HEK293 (cell line): ENCODE results near the gene PRM3.

Experiments
- CTCF ChIA-PET: fragments of 350-600 bp; formaldehyde crosslinking; extraction: SDS; loops from one replicate; lab custom pipeline; 2021; ENCODE audit warnings: antibody characterized with exemption; lab: Yijun Ruan, JAX
- POLR2A ChIA-PET: fragments of 300-600 bp; formaldehyde crosslinking; extraction: SDS; loops from one replicate; lab custom pipeline; 2020; ENCODE audit warnings: antibody characterized with exemption, inconsistent platforms; lab: Yijun Ruan, JAX
- H3K27ac ChIP-seq: fragments of 200-500 bp; sonication (Bioruptor generic); 2 replicates; pipeline ENCODE4 v1.5.1; 2014; ENCODE audit warnings: low read depth, low read length, control low read depth, inconsistent platforms; ENCODE audit errors: extremely low read depth
- H3K36me3 ChIP-seq, 2 experiments: fragments of 200-500 bp in 1 of 2; sonication (Bioruptor generic) in 1 of 2; 1 replicate in 1 of 2; 2 replicates in 1 of 2; pipeline ENCODE4 v1.5.1; 2014 to 2017; ENCODE audit warnings: inconsistent platforms in 2 of 2, low read length in 2 of 2; ENCODE audit not compliant: control insufficient read depth in 2 of 2, insufficient read depth in 1 of 2
- H3K4me1 ChIP-seq: fragments of 200-500 bp; sonication (Bioruptor generic); 2 replicates; pipeline ENCODE4 v1.5.1; 2014; ENCODE audit warnings: mild to moderate bottlenecking, low read length, inconsistent platforms; ENCODE audit not compliant: control insufficient read depth, insufficient read depth
- H3K4me3 ChIP-seq: 2 replicates; pipeline ENCODE4 v1.5.1; 2011; ENCODE audit warnings: low read depth, mild to moderate bottlenecking, control low read depth, low read length, moderate library complexity
- H3K9me3 ChIP-seq: fragments of 200-500 bp; sonication (Bioruptor generic); 2 replicates; pipeline ENCODE4 v1.5.1; 2014; ENCODE audit warnings: low read depth, low read length, inconsistent platforms; ENCODE audit not compliant: control insufficient read depth, insufficient read depth
- BCL11B ChIP-seq: fragments of 450-650 bp; formaldehyde crosslinking; IDR thresholded peaks from 2 replicates; pipeline ENCODE4 v1.5.1; 2016; ENCODE audit warnings: low read depth, missing biosample characterization, missing genetic modification characterization
- EGR2 ChIP-seq: fragments of 450-650 bp; formaldehyde crosslinking; IDR thresholded peaks from 2 replicates; pipeline ENCODE4 v1.5.1; 2016; ENCODE audit warnings: low read depth, missing biosample characterization, missing genetic modification characterization
- ELK4 ChIP-seq: IDR thresholded peaks from 2 replicates; pipeline ENCODE4 v1.6.1; 2011; ENCODE audit warnings: mild to moderate bottlenecking, low read depth, low read length, borderline replicate concordance
- GLIS1 ChIP-seq: fragments of 450-650 bp; formaldehyde crosslinking; IDR thresholded peaks from 2 replicates; pipeline ENCODE4 v1.5.1; 2016; ENCODE audit warnings: missing biosample characterization, missing genetic modification characterization
- KLF1 ChIP-seq: fragments of 450-650 bp; formaldehyde crosslinking; IDR thresholded peaks from 2 replicates; pipeline ENCODE4 v1.5.1; 2016; ENCODE audit warnings: missing biosample characterization, missing genetic modification characterization
- KLF17 ChIP-seq: fragments of 450-650 bp; formaldehyde crosslinking; IDR thresholded peaks from 2 replicates; pipeline ENCODE4 v1.5.1; 2016; ENCODE audit warnings: missing biosample characterization, missing genetic modification characterization
- KLF8 ChIP-seq: fragments of 450-650 bp; formaldehyde crosslinking; IDR thresholded peaks from 2 replicates; pipeline ENCODE4 v1.5.1; 2016; ENCODE audit warnings: missing biosample characterization, missing genetic modification characterization
- KLF9 ChIP-seq: fragments of 450-650 bp; formaldehyde crosslinking; IDR thresholded peaks from 2 replicates; pipeline ENCODE4 v1.5.1; 2016; ENCODE audit warnings: missing biosample characterization, missing genetic modification characterization, low read depth
- MYNN ChIP-seq: fragments of 450-650 bp; formaldehyde crosslinking; IDR thresholded peaks from 2 replicates; pipeline ENCODE4 v1.5.1; 2016; ENCODE audit warnings: missing biosample characterization, missing genetic modification characterization, borderline replicate concordance
- OSR2 ChIP-seq: fragments of 450-650 bp; formaldehyde crosslinking; IDR thresholded peaks from 2 replicates; pipeline ENCODE4 v1.5.1; 2016; ENCODE audit warnings: missing biosample characterization, missing genetic modification characterization
- SP2 ChIP-seq: fragments of 450-650 bp; formaldehyde crosslinking; IDR thresholded peaks from 2 replicates; pipeline ENCODE4 v1.5.1; 2016; ENCODE audit warnings: missing biosample characterization, missing genetic modification characterization
- ZBTB1 ChIP-seq: fragments of 450-650 bp; formaldehyde crosslinking; IDR thresholded peaks from 2 replicates; pipeline ENCODE4 v1.5.1; 2016; ENCODE audit warnings: missing biosample characterization, missing genetic modification characterization
- ZBTB6 ChIP-seq: fragments of 450-650 bp; formaldehyde crosslinking; IDR thresholded peaks from 2 replicates; pipeline ENCODE4 v1.5.1; 2017; ENCODE audit warnings: missing biosample characterization, missing genetic modification characterization
- ZNF138 ChIP-seq: fragments of 450-650 bp; formaldehyde crosslinking; IDR thresholded peaks from 2 replicates; pipeline ENCODE4 v1.5.1; 2016; ENCODE audit warnings: missing biosample characterization, missing genetic modification characterization, borderline replicate concordance
- ZNF202 ChIP-seq: fragments of 450-650 bp; formaldehyde crosslinking; IDR thresholded peaks from 2 replicates; pipeline ENCODE4 v1.5.1; 2016; ENCODE audit warnings: missing biosample characterization, missing genetic modification characterization, borderline replicate concordance
- ZNF221 ChIP-seq: fragments of 450-650 bp; formaldehyde crosslinking; IDR thresholded peaks from 2 replicates; pipeline ENCODE4 v1.5.1; 2017; ENCODE audit warnings: missing biosample characterization, missing genetic modification characterization, borderline replicate concordance
- ZNF24 ChIP-seq: fragments of 450-650 bp; formaldehyde crosslinking; IDR thresholded peaks from 2 replicates; pipeline ENCODE4 v1.5.1; 2016; ENCODE audit warnings: missing biosample characterization, missing genetic modification characterization
- ZNF302 ChIP-seq: fragments of 450-650 bp; formaldehyde crosslinking; IDR thresholded peaks from 2 replicates; pipeline ENCODE4 v1.5.1; 2016; ENCODE audit warnings: missing biosample characterization, missing genetic modification characterization, low read depth
- ZNF394 ChIP-seq: fragments of 450-650 bp; formaldehyde crosslinking; IDR thresholded peaks from 2 replicates; pipeline ENCODE4 v1.5.1; 2016; ENCODE audit warnings: missing biosample characterization, missing genetic modification characterization, mild to moderate bottlenecking, moderate library complexity, borderline replicate concordance
- ZNF449 ChIP-seq: fragments of 450-650 bp; formaldehyde crosslinking; IDR thresholded peaks from 2 replicates; pipeline ENCODE4 v1.5.1; 2017; ENCODE audit warnings: missing biosample characterization, mild to moderate bottlenecking, missing genetic modification characterization, moderate library complexity
- ZNF510 ChIP-seq: fragments of 450-650 bp; formaldehyde crosslinking; IDR thresholded peaks from 2 replicates; pipeline ENCODE4 v1.5.1; 2018; ENCODE audit warnings: mild to moderate bottlenecking, missing genetic modification characterization, missing biosample characterization; ENCODE audit not compliant: insufficient replicate concordance
- ZNF544 ChIP-seq: fragments of 450-650 bp; formaldehyde crosslinking; IDR thresholded peaks from 2 replicates; pipeline ENCODE4 v1.5.0; 2017; ENCODE audit warnings: missing biosample characterization, missing genetic modification characterization
- ZNF548 ChIP-seq: fragments of 450-650 bp; formaldehyde crosslinking; IDR thresholded peaks from 2 replicates; pipeline ENCODE4 v1.5.1; 2016; ENCODE audit warnings: missing biosample characterization, missing genetic modification characterization
- ZNF571 ChIP-seq: fragments of 450-650 bp; formaldehyde crosslinking; IDR thresholded peaks from 2 replicates; pipeline ENCODE4 v1.5.0; 2017; ENCODE audit warnings: missing biosample characterization, missing genetic modification characterization
- ZNF670 ChIP-seq: fragments of 450-650 bp; formaldehyde crosslinking; IDR thresholded peaks from 2 replicates; pipeline ENCODE4 v1.5.1; 2016; ENCODE audit warnings: missing biosample characterization, missing genetic modification characterization, low read depth

PRM3 gene

GRCh38 chr16:11301645-11302501, 28.4 kb upstream of the PRM3 start:
- H3K27ac ChIP-seq, result no peak overlapping the region
- POLR2A ChIA-PET, result no interaction called here
- H3K4me1 ChIP-seq, result 0 out of 2 replicates have a peak, but pooled peaks cover 2% of the 10 kb centered on the region
- TF ChIP-seq ZNF548 (no peak), KLF1 (peak; percentile 46; the same call in 1 of the 2 replicates), KLF17 (tag by site-specific recombination) (peak; percentile 96)
- TF ChIP-seq, all 188 proteins: peak for 2
- no peaks in the 10 kb centered on the region for H3K36me3 ChIP-seq
- no peaks in the 10 kb centered on the region for H3K9me3 ChIP-seq
- CTCF ChIA-PET, result interaction anchor here (0.7 kb wide), 1 partner anchor 25 kb away, joined by 5 read pairs; no protein-coding TSS in a partner anchor
- no peak overlapping the region for H3K4me3 ChIP-seq

- no peak overlapping the region for H3K27ac ChIP-seq
- CTCF ChIA-PET, result no interaction called here
- TF ChIP-seq ZNF394 (tag by site-specific recombination), result no peak
- TF ChIP-seq ZNF670 (tag by site-specific recombination), result no peak
- no peak for TF ChIP-seq ZNF571
- no peak for TF ChIP-seq ZNF510 (tag by site-specific recombination)
Measured at GRCh38 chr16:11300560-11300892, 27.1 kb upstream of the PRM3 start.

GRCh38 chr16:11299865-11300559, 26.6 kb upstream of the PRM3 start:
- no peak overlapping the region for H3K27ac ChIP-seq
- H3K36me3 ChIP-seq, result no peaks in the 10 kb centered on the region
- TF ChIP-seq EGR2 (tag by site-specific recombination) (no peak), ZBTB1 (tag by site-specific recombination) (no peak), ZNF24 (no peak), KLF8 (tag by site-specific recombination) (no peak), OSR2 (tag by site-specific recombination) (no peak), ZNF302 (tag by site-specific recombination) (no peak), BCL11B (tag by site-specific recombination) (no peak), MYNN (tag by site-specific recombination) (no peak), ZBTB6 (no peak), ZNF221 (tag by site-specific recombination) (no peak), ZNF544 (tag by site-specific recombination) (no peak), ZNF138 (no peak), ELK4 (no peak), SP2 (tag by site-specific recombination) (no peak), KLF9 (tag by site-specific recombination) (no peak), ZNF449 (tag by site-specific recombination) (no peak), GLIS1 (tag by site-specific recombination) (no peak), ZNF202 (no peak)
- TF ChIP-seq, all 188 proteins: peak for 0
- CTCF ChIA-PET, result no interaction called here
- Histone ChIP-seq H3K4me1 (0 out of 2 replicates have a peak, but pooled peaks cover 2% of the 10 kb centered on the region), H3K4me3 (no peak overlapping the region), H3K9me3 (no peaks in the 10 kb centered on the region)
- POLR2A ChIA-PET, result no interaction called here

More at GRCh38 chr16:11300560-11300892, 27.1 kb upstream of the PRM3 start:
- Histone ChIP-seq H3K36me3 (no peaks in the 10 kb centered on the region), H3K9me3 (no peaks in the 10 kb centered on the region), H3K4me3 (no peak overlapping the region), H3K4me1 (0 out of 2 replicates have a peak, but pooled peaks cover 2% of the 10 kb centered on the region)
- POLR2A ChIA-PET, result no interaction called here
